Prostate gland (tissue), 2 donors: ENCODE results near the gene CRY1.

ENCODE experiments used
- POLR2A ChIP-seq: fragments of 450-650 bp; IDR thresholded peaks from one replicate; pipeline ENCODE4 v1.6.1; 2016; ENCODE audit warnings: antibody characterized with exemption, mild to moderate bottlenecking
- POLR2AphosphoS5 ChIP-seq: sonication (generic); formaldehyde crosslinking; IDR thresholded peaks from one replicate; pipeline ENCODE4 v1.6.1; 2017; ENCODE audit warnings: antibody characterized with exemption
- TF ChIP-seq, protein P1 (sequence below), 4 experiments: fragments of 200-600 bp in 2 of 4; fragments of 450-650 bp in 2 of 4; sonication (generic) in 2 of 4; IDR thresholded peaks; 1 replicate in 3 of 4; 2 replicates in 1 of 4; pipeline ENCODE4 v1.5.1; 2016 to 2019; ENCODE audit warnings: antibody characterized with exemption in 4 of 4, mild to moderate bottlenecking in 2 of 4, moderate library complexity in 2 of 4

DNA sequence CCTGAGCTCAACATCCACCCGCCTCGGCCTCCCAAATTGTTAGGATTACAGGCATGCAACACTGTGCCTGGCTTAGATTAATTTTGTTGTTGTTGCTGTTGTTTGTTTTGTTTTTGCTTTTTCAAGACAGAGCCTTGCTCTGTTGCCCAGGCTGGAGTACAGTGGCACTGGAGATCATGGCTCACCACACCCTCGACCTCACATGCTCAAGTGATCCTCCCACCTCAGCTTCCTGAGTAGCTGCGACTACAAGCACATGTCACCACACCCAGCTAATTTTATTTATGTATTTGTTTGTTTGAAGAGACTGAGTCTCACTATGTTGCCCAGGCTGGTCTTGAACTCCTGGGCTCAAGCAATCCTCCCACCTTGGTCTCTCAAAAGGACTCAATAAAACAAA is 26.7 kb downstream of the CRY1 start:
- TF ChIP-seq, protein P1, sequence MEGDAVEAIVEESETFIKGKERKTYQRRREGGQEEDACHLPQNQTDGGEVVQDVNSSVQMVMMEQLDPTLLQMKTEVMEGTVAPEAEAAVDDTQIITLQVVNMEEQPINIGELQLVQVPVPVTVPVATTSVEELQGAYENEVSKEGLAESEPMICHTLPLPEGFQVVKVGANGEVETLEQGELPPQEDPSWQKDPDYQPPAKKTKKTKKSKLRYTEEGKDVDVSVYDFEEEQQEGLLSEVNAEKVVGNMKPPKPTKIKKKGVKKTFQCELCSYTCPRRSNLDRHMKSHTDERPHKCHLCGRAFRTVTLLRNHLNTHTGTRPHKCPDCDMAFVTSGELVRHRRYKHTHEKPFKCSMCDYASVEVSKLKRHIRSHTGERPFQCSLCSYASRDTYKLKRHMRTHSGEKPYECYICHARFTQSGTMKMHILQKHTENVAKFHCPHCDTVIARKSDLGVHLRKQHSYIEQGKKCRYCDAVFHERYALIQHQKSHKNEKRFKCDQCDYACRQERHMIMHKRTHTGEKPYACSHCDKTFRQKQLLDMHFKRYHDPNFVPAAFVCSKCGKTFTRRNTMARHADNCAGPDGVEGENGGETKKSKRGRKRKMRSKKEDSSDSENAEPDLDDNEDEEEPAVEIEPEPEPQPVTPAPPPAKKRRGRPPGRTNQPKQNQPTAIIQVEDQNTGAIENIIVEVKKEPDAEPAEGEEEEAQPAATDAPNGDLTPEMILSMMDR (IDR thresholded peaks at IDR 0.05), result no peak
- no peak for TF ChIP-seq POLR2AphosphoS5
- TF ChIP-seq POLR2A, result no peak
